ENCODE data around the gene KEL. TPM values are rescaled to one million over a fixed set of nuclear protein-coding genes. Genes with fewer than 3 reads are reported as not detected.
A peak's percentile ranks its signal among the peaks of the same experiment; 100 is the strongest.

KEL gene
- total RNA-seq, 1 experiment from 2014 or later: not detected

GRCh38 chr7:142910031-142910433, 52.1 kb downstream of the KEL start:
- DNase-seq (ENCODE audit: low read depth): peak; percentile 16
- in situ Hi-C loops (cut with HindIII; ENCODE audit: low pct_unique_long_range_greater_than_20kb, low sequenced_read_pairs): no loop called here

GRCh38 chr7:142908921-142909890, 53.0 kb downstream of the KEL start:
- in situ Hi-C loops (cut with HindIII; ENCODE audit: low pct_unique_long_range_greater_than_20kb, low sequenced_read_pairs): no loop called here

GRCh38 chr7:142908290-142908689, 53.9 kb downstream of the KEL start:
- DNase-seq (ENCODE audit: low read depth): no peak
- in situ Hi-C loops (cut with HindIII; ENCODE audit: low pct_unique_long_range_greater_than_20kb, low sequenced_read_pairs): no loop called here

More at GRCh38 chr7:142908921-142909890, 53.0 kb downstream of the KEL start:
- peak; percentile 7 for DNase-seq (ENCODE audit: low read depth)

GRCh38 chr7:142906643-142907042, 55.5 kb downstream of the KEL start:
- in situ Hi-C loops (cut with HindIII; ENCODE audit: low pct_unique_long_range_greater_than_20kb, low sequenced_read_pairs): no loop called here
- no peak for DNase-seq (ENCODE audit: low read depth)

GRCh38 chr7:142905759-142906158, 56.4 kb downstream of the KEL start:
- in situ Hi-C loops (cut with HindIII; ENCODE audit: low pct_unique_long_range_greater_than_20kb, low sequenced_read_pairs): no loop called here

GRCh38 chr7:142904128-142904527, 58.0 kb downstream of the KEL start:
- DNase-seq (ENCODE audit: low read depth): no peak
- in situ Hi-C loops (cut with HindIII; ENCODE audit: low pct_unique_long_range_greater_than_20kb, low sequenced_read_pairs): no loop called here

More at GRCh38 chr7:142905759-142906158, 56.4 kb downstream of the KEL start:
- DNase-seq (ENCODE audit: low read depth): no peak

- DNase-seq (ENCODE audit: low read depth): no peak
- in situ Hi-C loops (cut with HindIII; ENCODE audit: low pct_unique_long_range_greater_than_20kb, low sequenced_read_pairs): no loop called here
Observed at GRCh38 chr7:142901426-142902259, 60.5 kb downstream of the KEL start.

GRCh38 chr7:142899661-142900060, 62.5 kb downstream of the KEL start:
- in situ Hi-C loops (cut with HindIII; ENCODE audit: low pct_unique_long_range_greater_than_20kb, low sequenced_read_pairs): no loop called here
- no peak for DNase-seq (ENCODE audit: low read depth)

- DNase-seq (ENCODE audit: low read depth): no peak
- in situ Hi-C loops (cut with HindIII; ENCODE audit: low pct_unique_long_range_greater_than_20kb, low sequenced_read_pairs): no loop called here
Observed at GRCh38 chr7:142898377-142899170, 63.6 kb downstream of the KEL start.

GRCh38 chr7:142897691-142898090, 64.5 kb downstream of the KEL start:
- DNase-seq (ENCODE audit: low read depth): no peak
- in situ Hi-C loops (cut with HindIII; ENCODE audit: low pct_unique_long_range_greater_than_20kb, low sequenced_read_pairs): no loop called here

GRCh38 chr7:142896741-142897379, 65.3 kb downstream of the KEL start:
- in situ Hi-C loops (cut with HindIII; ENCODE audit: low pct_unique_long_range_greater_than_20kb, low sequenced_read_pairs): no loop called here
- no peak for DNase-seq (ENCODE audit: low read depth)

GRCh38 chr7:142896151-142896550, 66.0 kb downstream of the KEL start:
- no peak for DNase-seq (ENCODE audit: low read depth)
- in situ Hi-C loops (cut with HindIII; ENCODE audit: low pct_unique_long_range_greater_than_20kb, low sequenced_read_pairs): no loop called here

GRCh38 chr7:142894985-142895593, 67.1 kb downstream of the KEL start:
- in situ Hi-C loops (cut with HindIII; ENCODE audit: low pct_unique_long_range_greater_than_20kb, low sequenced_read_pairs): no loop called here
- no peak for DNase-seq (ENCODE audit: low read depth)

GRCh38 chr7:142894112-142894984, 67.8 kb downstream of the KEL start:
- DNase-seq (ENCODE audit: low read depth): no peak
- in situ Hi-C loops (cut with HindIII; ENCODE audit: low pct_unique_long_range_greater_than_20kb, low sequenced_read_pairs): no loop called here

- no peak for DNase-seq (ENCODE audit: low read depth)
- in situ Hi-C loops (cut with HindIII; ENCODE audit: low pct_unique_long_range_greater_than_20kb, low sequenced_read_pairs): no loop called here
Observed at GRCh38 chr7:142892951-142893350, 69.2 kb downstream of the KEL start.

GRCh38 chr7:142891490-142892082, 70.6 kb downstream of the KEL start:
- no peak for DNase-seq (ENCODE audit: low read depth)
- in situ Hi-C loops (cut with HindIII; ENCODE audit: low pct_unique_long_range_greater_than_20kb, low sequenced_read_pairs): no loop called here
